ENCODE data around the gene SCFD2. TPM values are rescaled to one million over a fixed set of nuclear protein-coding genes. Genes with fewer than 3 reads are reported as not detected.

SCFD2 gene
- polyA plus RNA-seq, 1 donor from 2014 or later: 5.0 TPM

- H3K27me3 ChIP-seq (ENCODE audit: insufficient read depth, low read depth, low read length): no peaks in the 10 kb centered on the region
- no peak overlapping the region for H3K4me2 ChIP-seq (ENCODE audit: low read length)
- TF ChIP-seq TAF1 (IDR thresholded peaks at IDR 0.05; ENCODE audit: low read depth) (no peak), REST (IDR thresholded peaks at IDR 0.05; ENCODE audit: borderline replicate concordance) (no peak), RAD21 (conservative IDR thresholded peaks at IDR 0.05) (no peak), POLR2AphosphoS5 (IDR thresholded peaks at IDR 0.05) (no peak), SMC3 (conservative IDR thresholded peaks at IDR 0.05; ENCODE audit: poor library complexity) (no peak), EZH2 (IDR thresholded peaks at IDR 0.05; ENCODE audit: borderline replicate concordance, insufficient read depth, low read length, poor library complexity, severe bottlenecking) (no peak), EP300 (conservative IDR thresholded peaks at IDR 0.05; ENCODE audit: poor library complexity, severe bottlenecking) (no peak), CTCF (IDR thresholded peaks at IDR 0.05; ENCODE audit: poor library complexity, severe bottlenecking) (no peak), MXI1 (conservative IDR thresholded peaks at IDR 0.05; ENCODE audit: poor library complexity, severe bottlenecking) (no peak)
- no peaks in the 10 kb centered on the region for H3K9me2 ChIP-seq (ENCODE audit: insufficient read depth, low read length)
- no peaks in the 10 kb centered on the region for H3K9me3 ChIP-seq (ENCODE audit: low read length)
- H3K27ac ChIP-seq (ENCODE audit: low read length): no peak overlapping the region
- H2AFZ ChIP-seq (ENCODE audit: low read depth, low read length): no peak overlapping the region
- no peaks in the 10 kb centered on the region for H3K79me2 ChIP-seq (replicated peaks; ENCODE audit: insufficient read depth, low read length)
- H3K4me3 ChIP-seq (ENCODE audit: low read length): no peak overlapping the region
- H3K9ac ChIP-seq (ENCODE audit: low read length): no peak overlapping the region
- no peaks in the 10 kb centered on the region for H4K20me1 ChIP-seq (ENCODE audit: insufficient read depth)
- no peaks in the 10 kb centered on the region for H3F3A ChIP-seq (ENCODE audit: insufficient read depth, low read length, poor library complexity, severe bottlenecking)
- H3K36me3 ChIP-seq (ENCODE audit: insufficient read depth, low read length): no peaks in the 10 kb centered on the region
Observed at GRCh38 chr4:53098681-53099121, 267.2 kb downstream of the SCFD2 start.

GRCh38 chr4:53094040-53094439 lies 271.8 kb downstream of the SCFD2 start:
- H3K4me3 ChIP-seq (ENCODE audit: low read length): no peak overlapping the region
- H3K36me3 ChIP-seq (ENCODE audit: insufficient read depth, low read length): no peaks in the 10 kb centered on the region
- H3K9me2 ChIP-seq (ENCODE audit: insufficient read depth, low read length): no peaks in the 10 kb centered on the region
- H2AFZ ChIP-seq (ENCODE audit: low read depth, low read length): no peak overlapping the region
- no peak overlapping the region for H3K27ac ChIP-seq (ENCODE audit: low read length)
- H3K9me3 ChIP-seq (ENCODE audit: low read length): no peaks in the 10 kb centered on the region
- H3K79me2 ChIP-seq (replicated peaks; ENCODE audit: insufficient read depth, low read length): no peaks in the 10 kb centered on the region
- no peak overlapping the region for H3K9ac ChIP-seq (ENCODE audit: low read length)
- no peaks in the 10 kb centered on the region for H4K20me1 ChIP-seq (ENCODE audit: insufficient read depth)
- H3F3A ChIP-seq (ENCODE audit: insufficient read depth, low read length, poor library complexity, severe bottlenecking): no peaks in the 10 kb centered on the region
- no peak overlapping the region for H3K4me2 ChIP-seq (ENCODE audit: low read length)
- no peaks in the 10 kb centered on the region for H3K27me3 ChIP-seq (ENCODE audit: insufficient read depth, low read depth, low read length)
- TF ChIP-seq TAF1 (IDR thresholded peaks at IDR 0.05; ENCODE audit: low read depth) (no peak), POLR2AphosphoS5 (IDR thresholded peaks at IDR 0.05) (no peak), SMC3 (conservative IDR thresholded peaks at IDR 0.05; ENCODE audit: poor library complexity) (no peak), EP300 (conservative IDR thresholded peaks at IDR 0.05; ENCODE audit: poor library complexity, severe bottlenecking) (no peak), RAD21 (conservative IDR thresholded peaks at IDR 0.05) (no peak)
